Stimulated activated CD4-positive, alpha-beta T cell treated with anti-CD3 and anti-CD28 coated beads, Interleukin-1b, Interleukin-23, amount 100 ng/mL, for 24 hours (primary cell): ENCODE data around the gene CD6.

Source experiments
- DNase-seq, 4 experiments: peaks; one replicate each; pipeline ENCODE4 v3.0.0-alpha.2; 2020; ENCODE audit warnings: low read depth in 4 of 4, low spot score in 1 of 4

The CD6 gene

DNA sequence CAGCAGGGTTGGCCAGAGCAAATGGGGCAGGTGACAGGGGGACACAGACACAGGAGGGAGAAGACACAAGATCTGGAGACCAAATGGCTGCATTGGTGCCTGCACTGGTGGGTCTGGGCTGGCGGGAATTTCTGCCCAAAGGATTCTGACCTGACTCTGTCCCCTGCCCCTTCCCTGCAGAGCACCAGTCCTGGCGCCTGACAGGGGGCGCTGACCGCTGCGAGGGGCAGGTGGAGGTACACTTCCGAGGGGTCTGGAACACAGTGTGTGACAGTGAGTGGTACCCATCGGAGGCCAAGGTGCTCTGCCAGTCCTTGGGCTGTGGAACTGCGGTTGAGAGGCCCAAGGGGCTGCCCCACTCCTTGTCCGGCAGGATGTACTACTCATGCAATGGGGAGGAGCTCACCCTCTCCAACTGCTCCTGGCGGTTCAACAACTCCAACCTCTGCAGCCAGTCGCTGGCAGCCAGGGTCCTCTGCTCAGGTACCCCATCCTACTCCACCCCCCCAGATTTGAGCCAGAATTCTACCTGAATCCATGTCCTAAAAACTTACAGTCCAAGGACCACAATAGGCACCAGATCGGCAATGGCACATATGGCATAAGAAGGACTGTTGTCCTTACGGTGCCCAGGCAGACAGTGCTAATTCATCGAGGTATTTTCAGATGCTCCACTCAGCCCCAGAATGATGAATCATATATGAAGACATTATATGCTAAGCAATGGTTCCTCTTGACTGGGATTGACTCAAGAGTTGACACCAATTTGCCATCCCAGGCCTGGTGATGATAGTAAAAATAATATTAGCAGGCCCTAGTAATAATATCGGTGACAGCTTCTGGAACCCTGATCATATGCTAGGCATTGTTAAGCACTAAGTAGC, 38.2 kb downstream of the CD6 start:
- no peak for DNase-seq

- DNase-seq, result no peak
Observed at GRCh38 chr11:61010466-61011228, 39.2 kb downstream of the CD6 start.

GRCh38 chr11:61011229-61011870, 39.9 kb downstream of the CD6 start:
- no peak for DNase-seq

DNA sequence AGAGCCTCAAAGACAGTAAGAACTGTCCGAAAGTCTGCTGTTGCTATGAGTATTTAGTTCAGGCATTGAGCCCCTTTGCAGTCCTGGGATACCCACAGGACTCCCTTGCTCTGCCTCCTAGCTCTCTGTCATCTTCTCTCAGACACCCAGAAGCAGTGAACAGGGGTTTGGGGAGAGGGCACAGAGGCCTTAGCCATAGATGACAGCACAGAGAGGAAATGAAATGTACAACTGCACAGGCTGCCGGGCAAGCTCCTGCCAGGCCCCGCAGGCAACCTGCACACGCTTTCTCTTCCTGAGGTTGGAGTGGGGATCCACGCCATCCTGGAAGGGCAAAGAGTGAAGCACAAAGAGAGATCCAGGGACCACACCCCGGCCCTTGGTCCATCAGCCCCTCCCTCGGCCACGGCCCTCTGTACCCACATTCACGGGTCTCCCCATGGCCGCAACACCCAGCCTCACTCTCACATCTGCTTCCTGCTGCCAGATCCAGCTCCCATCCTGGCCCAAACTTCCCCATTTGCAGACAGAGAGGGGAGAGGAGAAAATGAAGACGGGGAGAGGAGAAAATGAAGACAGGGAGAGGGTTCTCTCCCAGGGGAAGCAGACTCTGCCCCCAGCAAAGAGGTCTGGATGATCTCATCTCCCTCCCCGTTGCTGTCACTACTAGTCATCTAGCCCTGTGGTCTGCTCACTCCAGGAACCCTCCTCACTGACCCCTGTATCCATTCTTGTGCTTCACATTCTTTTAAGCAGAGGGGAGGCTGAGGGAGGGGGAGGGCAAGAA, 40.7 kb downstream of the CD6 start:
- DNase-seq, result no peak

- DNase-seq, result no peak
Observed at GRCh38 chr11:61012737-61013215, 41.3 kb downstream of the CD6 start.

DNA sequence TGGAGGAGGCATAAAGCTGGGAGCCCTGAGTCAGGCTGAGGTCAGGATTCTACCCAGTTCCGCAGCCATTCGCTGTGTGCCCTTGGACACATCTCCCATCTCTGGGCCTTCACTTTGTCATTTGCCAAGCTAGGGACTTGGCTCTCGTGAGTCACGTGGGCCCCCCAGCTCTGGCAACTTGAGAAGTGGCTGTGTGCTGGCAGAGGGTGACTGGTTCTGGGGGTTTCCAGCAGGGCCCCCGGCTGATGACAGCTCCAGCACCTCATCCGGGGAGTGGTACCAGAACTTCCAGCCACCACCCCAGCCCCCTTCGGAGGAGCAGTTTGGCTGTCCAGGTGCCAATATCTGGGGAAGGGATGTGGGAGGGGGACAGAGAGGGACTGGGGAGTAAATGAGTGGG, 46.6 kb downstream of the CD6 start:
- no peak for DNase-seq

DNA sequence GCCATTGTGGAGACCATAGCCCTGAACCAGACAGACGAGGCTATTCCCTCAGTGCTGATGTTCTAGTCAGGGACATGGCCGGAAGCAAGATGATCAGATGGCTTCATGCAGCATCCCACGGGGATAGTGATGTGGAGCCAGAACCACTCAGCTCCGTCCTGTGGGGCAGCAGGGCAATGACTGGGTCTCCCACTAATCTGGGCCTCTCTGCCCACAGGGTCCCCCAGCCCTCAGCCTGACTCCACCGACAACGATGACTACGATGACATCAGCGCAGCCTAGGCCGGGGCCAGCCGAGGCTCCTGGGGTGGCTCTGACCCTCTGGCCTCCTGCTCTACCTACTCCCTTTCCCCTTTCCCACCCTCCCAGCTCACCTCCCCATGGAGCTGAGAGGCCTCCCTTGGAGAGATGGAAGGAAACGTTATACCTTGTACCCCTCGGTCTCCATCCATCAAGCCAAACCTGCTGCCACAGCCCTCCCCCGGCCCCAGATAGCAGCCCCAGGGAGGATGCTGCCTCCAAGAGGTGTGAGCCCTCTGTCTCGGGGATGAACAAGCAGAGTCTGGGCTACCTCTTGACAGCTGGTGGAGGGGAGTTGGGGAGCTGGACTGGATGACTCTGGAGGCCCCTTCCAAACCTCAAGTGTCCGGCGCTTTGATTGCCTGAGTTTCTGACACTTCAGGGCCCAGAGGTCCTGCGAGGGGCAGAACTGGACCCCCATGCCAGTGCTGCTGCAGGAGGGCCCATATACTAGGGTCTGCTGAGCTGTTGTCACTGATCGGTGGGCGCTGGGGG, 47.8 kb downstream of the CD6 start:
- no peak for DNase-seq

GRCh38 chr11:61019832-61020405, 48.4 kb downstream of the CD6 start:
- no peak for DNase-seq

DNA sequence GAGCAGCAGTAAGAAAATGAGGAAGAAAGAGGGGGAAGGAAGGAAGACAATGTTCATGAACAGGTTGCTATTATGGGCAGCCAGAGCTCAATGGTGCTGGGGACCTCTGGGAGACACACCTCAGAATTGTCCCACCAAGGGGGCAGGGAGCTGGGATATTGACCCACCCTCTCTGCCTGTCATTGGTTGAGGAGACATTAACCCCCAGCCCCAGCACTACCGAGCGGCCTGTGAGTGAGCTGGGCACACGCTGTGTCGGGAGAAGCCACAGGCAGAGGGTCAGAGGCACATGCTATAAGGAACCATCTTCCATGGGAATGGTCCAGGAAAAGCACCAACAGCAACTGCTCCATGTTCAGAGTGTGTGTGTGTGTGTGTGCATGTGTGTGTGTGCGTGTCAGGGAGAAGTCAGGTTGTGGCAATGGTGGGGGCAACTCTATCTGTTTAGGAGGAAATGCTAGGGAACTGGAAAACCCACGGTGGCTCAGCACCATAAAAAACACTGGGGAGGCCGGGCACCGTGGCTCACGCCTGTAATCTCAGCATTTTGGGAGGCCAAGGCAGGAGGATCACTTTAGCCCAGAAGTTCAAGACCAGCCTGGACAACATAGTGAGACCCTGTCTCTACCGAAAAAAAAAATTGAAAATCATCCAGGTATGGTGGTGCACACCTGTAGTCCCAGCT, 49.2 kb downstream of the CD6 start:
- DNase-seq, result no peak

- peak; percentile 57 to 77 (median 69) for DNase-seq
Observed at GRCh38 chr11:61021661-61022212, 50.3 kb downstream of the CD6 start.

- DNase-seq, result no peak
Observed at GRCh38 chr11:61022311-61023085, 51.0 kb downstream of the CD6 start.

DNA sequence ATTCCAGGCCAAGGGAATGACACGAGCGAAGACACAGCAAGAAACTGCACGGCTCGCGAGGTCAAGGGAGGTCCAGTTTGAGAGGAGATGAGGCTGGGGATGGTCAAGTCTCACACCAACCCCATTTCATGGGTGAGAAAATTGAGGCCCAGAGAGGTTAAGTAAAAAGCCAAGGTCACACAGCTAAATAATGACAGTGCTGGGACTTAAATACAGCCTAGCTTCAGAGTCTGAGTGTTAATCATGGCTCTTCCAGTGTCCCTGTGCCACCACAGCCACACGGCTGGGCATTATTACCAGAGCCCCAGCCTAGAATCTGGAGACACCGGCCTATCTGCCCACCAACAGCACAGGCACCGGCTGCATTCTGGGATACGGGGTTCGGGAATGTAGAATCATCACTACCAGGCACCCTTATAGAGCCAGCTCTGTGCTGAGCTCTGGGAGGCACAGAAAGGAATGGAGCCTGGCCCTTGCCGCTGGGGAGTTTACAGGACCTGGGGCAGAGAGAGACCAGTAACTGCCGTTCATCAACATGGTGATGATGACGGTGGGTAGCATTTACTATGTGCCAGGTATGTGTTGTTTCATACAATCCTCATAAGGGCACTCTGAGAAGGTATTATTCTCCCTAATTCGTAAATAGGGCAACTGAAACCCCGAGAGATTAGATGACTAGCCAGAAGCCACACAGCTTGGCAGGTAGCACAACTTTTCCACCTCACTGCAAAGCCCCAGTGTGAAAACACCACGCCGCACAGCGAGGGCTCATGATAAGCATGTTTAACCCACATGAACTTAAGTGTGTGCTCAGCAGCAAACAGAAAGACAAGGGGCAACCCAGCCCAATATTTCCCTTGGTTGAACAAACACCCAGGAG, 51.8 kb downstream of the CD6 start:
- no peak for DNase-seq

GRCh38 chr11:61023966-61024295, 52.5 kb downstream of the CD6 start:
- DNase-seq, result no peak

DNA sequence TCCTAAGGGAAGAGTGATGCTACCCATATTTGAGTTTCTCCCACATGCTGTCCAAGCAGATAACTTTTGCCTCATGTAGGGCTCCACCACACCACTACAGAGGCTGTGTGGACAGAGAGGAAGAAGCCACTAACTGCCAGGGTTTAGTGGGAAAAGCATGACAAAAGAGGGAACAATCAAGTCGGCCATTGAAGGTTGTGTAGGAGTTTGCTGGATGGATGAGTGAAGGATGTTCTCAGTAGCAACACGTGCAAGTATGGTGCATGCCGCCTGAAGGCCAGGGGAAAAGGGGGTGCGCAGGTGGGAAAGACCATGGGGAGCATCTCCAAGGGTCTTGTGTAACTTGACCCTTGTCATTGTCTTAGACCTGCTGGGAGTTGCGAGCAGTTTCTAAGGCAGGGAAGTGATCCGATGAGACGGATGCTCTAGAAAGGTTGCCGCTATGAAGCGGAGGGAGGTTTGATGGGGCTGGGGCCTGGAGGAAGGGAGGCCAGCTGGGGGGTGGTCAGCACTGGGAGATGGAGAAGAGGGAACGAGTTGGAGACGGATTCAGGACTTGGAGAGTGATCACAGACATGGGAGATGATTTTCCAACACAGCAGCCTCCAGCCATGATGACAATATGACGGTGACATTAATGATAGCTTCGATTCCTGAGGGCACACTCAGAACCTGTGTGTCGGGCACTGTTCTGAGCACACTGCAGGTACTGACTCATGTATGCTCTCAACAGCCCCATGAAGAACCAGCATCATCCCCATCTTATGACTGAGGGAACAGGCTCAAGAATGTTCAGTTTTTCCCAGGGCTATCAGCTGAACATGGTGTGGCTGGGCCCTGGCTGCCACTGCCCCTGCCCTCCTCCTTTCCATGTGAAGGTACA, 53.7 kb downstream of the CD6 start:
- DNase-seq, result no peak

DNA sequence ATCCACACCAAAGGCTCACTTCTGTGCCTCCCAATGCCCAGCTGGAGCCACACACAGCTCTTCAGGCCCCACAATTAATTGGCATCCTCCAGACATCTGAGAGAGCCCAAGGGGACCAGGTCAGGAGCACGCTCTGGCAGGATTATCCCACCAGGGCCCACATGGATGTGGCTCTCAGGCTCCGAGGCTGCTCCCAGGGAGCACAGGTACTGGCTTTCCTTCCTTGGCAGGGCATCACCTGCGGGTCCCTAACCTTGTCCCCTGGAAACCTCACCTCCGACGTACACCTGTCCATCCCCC, 54.3 kb downstream of the CD6 start:
- no peak for DNase-seq
